ENCODE results near the gene KISS1R. TPM values are rescaled to one million over a fixed set of nuclear protein-coding genes. Genes with fewer than 3 reads are reported as not detected.

The KISS1R gene
- total and polyA plus RNA-seq, 8 donors, result 0.11 to 0.23 (median 0.15) TPM; not detected in 5

DNA sequence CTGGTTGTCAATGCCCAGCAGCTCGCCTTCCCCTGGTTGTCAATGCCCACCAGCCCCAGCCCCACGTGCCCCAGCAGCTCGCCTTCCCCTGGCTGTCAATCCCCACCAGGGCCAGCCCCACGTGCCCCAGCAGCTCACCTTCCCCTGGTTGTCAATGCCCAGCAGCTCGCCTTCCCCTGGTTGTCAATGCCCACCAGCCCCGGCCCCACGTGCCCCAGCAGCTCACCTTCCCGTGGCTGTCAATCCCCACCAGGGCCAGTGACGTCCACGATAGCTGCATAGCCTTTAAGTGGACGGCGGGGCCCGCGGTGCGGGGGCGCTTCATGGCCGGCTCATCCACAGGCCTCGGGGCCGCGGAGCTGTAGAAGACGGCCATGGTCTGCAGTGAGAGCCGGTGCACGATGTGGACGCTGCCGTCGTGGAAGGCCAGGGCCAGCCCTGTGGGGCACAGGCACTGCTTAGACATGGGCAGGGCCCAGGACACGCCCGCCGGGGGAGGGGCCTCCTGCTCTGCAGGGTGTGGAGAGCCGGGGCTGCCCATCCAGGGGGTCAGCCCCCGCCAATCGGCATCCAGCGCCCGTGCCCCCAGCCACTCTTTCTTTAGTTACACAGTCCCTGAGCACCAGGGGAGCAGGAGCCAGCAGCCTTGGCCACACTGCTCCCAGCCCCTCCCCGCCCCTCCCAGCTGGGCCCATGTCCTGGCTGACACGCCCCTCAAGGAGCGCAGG lies 37.3 kb upstream of the KISS1R start:
- peaks cover 0 to 76% of the 10 kb centered on the region in 2 donors for H3K36me3 ChIP-seq
- DNase-seq, result no peak
- ATAC-seq, result no peak

DNA sequence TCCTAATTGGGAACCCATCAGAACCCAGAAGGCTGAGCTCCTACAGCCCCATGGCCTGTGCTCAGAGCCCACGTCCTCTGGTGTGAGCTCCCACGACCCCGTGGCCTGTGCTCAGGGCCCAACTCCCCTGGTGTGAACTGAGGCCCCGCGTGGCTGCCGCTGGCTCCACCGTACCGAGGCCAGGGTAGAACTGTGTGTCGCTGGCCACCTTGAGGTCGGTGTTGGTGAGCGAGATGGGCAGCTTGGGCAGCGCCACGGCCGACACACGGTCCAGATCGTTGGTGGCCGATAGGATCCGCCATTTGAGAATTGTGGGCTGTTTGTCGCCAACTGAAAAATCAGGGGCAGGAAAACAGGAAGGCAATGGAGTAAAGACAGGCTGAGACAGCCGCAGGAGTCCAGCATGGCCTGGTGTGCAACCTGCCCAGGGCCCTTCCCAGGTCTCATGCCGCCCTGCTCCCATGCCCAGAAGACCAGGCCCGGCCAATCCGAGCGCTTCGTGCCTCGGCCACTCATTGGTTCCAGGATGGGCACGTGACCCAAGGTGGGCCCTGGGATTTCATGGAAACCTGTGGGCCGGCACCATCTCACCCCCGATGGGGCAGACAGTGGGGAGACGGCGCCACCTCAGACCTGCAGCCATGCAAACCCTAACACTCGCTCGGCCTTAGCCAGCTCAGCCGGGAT lies 35.6 kb upstream of the KISS1R start:
- no peak for DNase-seq
- peaks cover 0 to 76% of the 10 kb centered on the region in 2 donors for H3K36me3 ChIP-seq
- intact Hi-C loops (cut with DNase I), result no loop called here
- H3K27me3 ChIP-seq, result no peaks in the 10 kb centered on the region
- H3K4me1 ChIP-seq, result no peaks in the 10 kb centered on the region
- no peaks in the 10 kb centered on the region for H3K9me3 ChIP-seq
- ATAC-seq, result no peak
- TF ChIP-seq, protein P1, sequence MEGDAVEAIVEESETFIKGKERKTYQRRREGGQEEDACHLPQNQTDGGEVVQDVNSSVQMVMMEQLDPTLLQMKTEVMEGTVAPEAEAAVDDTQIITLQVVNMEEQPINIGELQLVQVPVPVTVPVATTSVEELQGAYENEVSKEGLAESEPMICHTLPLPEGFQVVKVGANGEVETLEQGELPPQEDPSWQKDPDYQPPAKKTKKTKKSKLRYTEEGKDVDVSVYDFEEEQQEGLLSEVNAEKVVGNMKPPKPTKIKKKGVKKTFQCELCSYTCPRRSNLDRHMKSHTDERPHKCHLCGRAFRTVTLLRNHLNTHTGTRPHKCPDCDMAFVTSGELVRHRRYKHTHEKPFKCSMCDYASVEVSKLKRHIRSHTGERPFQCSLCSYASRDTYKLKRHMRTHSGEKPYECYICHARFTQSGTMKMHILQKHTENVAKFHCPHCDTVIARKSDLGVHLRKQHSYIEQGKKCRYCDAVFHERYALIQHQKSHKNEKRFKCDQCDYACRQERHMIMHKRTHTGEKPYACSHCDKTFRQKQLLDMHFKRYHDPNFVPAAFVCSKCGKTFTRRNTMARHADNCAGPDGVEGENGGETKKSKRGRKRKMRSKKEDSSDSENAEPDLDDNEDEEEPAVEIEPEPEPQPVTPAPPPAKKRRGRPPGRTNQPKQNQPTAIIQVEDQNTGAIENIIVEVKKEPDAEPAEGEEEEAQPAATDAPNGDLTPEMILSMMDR (IDR thresholded peaks at IDR 0.05), result no peak
- H3K4me3 ChIP-seq, result no peak overlapping the region
- no peak overlapping the region for H3K27ac ChIP-seq

More for the DNA sequence above, 37.3 kb upstream of the KISS1R start:
- Histone ChIP-seq H3K4me3 (no peak overlapping the region), H3K4me1 (no peaks in the 10 kb centered on the region), H3K27ac (no peak overlapping the region), H3K27me3 (no peaks in the 10 kb centered on the region), H3K9me3 (no peaks in the 10 kb centered on the region)
- TF ChIP-seq, protein P1 (IDR thresholded peaks at IDR 0.05), result no peak
- intact Hi-C loops (cut with DNase I), result no loop called here

DNA sequence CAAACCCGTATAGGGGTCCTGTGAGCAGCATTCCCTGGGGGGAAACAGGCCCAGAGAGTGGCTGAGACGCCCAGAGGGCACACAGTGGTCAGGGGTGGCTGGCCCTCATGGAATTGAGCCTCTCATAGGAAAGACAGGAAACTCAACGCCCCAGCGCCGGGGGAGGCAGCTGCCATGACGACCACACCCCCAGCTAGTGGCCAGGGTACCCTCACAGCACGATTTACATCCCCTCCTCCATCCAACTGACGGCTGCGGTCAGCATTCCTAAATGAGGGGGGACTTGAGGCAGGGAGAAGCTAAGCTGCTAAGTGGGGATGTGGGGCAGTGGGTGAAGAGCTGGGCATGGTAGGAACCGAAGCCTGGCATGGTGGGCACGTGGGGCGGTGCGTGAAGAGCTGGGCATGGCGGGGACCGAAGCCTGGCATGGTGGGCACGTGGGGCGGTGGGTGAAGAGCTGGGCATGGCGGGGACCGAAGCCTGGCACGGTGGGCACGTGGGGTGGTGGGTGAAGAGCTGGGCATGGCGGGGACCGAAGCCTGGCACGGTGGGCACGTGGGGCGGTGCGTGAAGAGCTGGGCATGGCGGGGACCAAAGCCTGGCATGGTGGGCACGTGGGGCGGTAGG lies 34.1 kb upstream of the KISS1R start:
- DNase-seq (no peak), ATAC-seq (no peak)
- no peak overlapping the region for H3K4me3 ChIP-seq
- H3K9me3 ChIP-seq, result no peaks in the 10 kb centered on the region
- H3K36me3 ChIP-seq, result peaks cover 0 to 81% of the 10 kb centered on the region in 2 donors
- H3K27me3 ChIP-seq, result no peaks in the 10 kb centered on the region
- intact Hi-C loops (cut with DNase I), result no loop called here
- H3K4me1 ChIP-seq, result no peaks in the 10 kb centered on the region
- TF ChIP-seq, protein P1 (IDR thresholded peaks at IDR 0.05), result no peak
- no peak overlapping the region for H3K27ac ChIP-seq

DNA sequence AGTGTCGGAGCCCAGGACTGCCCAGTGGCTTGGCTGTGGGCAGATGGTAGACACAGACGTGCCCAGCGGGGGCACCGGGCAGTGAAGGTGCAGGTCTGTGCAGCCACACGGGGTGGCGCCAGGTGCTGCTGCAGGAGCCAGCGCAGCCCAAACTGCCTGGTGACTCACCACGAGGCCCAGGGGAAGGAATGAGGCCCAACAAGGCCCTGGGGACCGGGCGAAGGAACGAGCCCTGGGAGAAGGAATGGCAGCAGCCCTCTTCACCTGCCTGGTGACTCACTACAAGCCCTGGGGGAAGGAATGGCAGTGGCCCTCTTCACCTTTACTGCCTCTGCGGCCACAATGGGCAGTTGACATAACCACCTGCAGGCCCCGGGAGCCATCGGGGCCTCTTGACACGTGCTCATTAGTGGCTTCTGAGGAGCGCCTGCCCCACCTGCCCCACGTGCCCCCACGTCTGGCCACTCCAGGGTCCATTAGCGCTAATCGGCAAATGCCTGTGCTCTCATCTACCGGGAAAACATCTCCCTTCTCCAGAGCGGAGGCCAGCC lies 33.4 kb upstream of the KISS1R start:
- intact Hi-C loops (cut with DNase I), result no loop called here
- H3K27ac ChIP-seq, result no peak overlapping the region
- peaks cover 0 to 89% of the 10 kb centered on the region in 2 donors for H3K36me3 ChIP-seq
- TF ChIP-seq, protein P1 (IDR thresholded peaks at IDR 0.05), result no peak
- H3K4me1 ChIP-seq, result no peaks in the 10 kb centered on the region
- no peaks in the 10 kb centered on the region for H3K27me3 ChIP-seq
- peak in 1 of 4 donors; percentile 77 for DNase-seq
- peak; percentile 93 for ATAC-seq
- no peak overlapping the region for H3K4me3 ChIP-seq
- no peaks in the 10 kb centered on the region for H3K9me3 ChIP-seq

All from left lung (tissue), 10 donors.